Activated B cell treated with CpG ODN at 0.5 μM for 24 hours (primary cell): ENCODE measurements around the gene E2F2. TPM values are rescaled to one million over a fixed set of nuclear protein-coding genes. Genes with fewer than 3 reads are reported as not detected.
A peak's percentile ranks its signal among the peaks of the same experiment; 100 is the strongest.

Source experiments
- ATAC-seq: fragments of 200-7000 bp; cut with Tn5 transposase; one replicate; pipeline ENCODE4 v1.10.0; 2021; ENCODE audit warnings: low read depth, mild to moderate bottlenecking, moderate library complexity
- CTCF ChIA-PET: fragments of 350-600 bp; sonication (Branson Sonifier 250); formaldehyde crosslinking; loops from one replicate; lab custom pipeline; 2021; ENCODE audit warnings: antibody characterized with exemption; lab: Charles Lee
- POLR2A ChIA-PET: fragments of 350-600 bp; sonication (Branson Sonifier 250); formaldehyde crosslinking; loops from one replicate; lab custom pipeline; 2021; ENCODE audit warnings: antibody characterized with exemption; lab: Charles Lee
- DNase-seq: peaks from one replicate; pipeline ENCODE4 v3.0.0; 2022
- H3K27ac Mint-ChIP-seq: one replicate; pipeline ENCODE4 v1.8.0; 2020; ENCODE audit warnings: mixed read lengths
- H3K27me3 Mint-ChIP-seq: one replicate; pipeline ENCODE4 v1.8.0; 2021; ENCODE audit warnings: mixed read lengths
- H3K36me3 Mint-ChIP-seq: one replicate; pipeline ENCODE4 v1.8.0; 2021; ENCODE audit warnings: low read depth, mixed read lengths
- H3K4me1 Mint-ChIP-seq: one replicate; pipeline ENCODE4 v1.8.0; 2021; ENCODE audit warnings: mixed read lengths
- H3K4me3 Mint-ChIP-seq: one replicate; pipeline ENCODE4 v1.8.0; 2020; ENCODE audit warnings: mild to moderate bottlenecking, mixed read lengths
- H3K9me3 Mint-ChIP-seq: one replicate; pipeline ENCODE4 v1.8.0; 2020; ENCODE audit warnings: mixed read lengths
- CTCF ChIP-seq: fragments of 200-600 bp; IDR thresholded peaks from one replicate; pipeline ENCODE4 v1.8.0; 2022; ENCODE audit warnings: antibody characterized with exemption, mild to moderate bottlenecking
- intact Hi-C: fragments of 100-400 bp; cut with micrococcal nuclease; formaldehyde crosslinking; loops from one replicate; pipeline ENCODE4 v1.15.1; 2024
- total RNA-seq: library from RNA; stranded (reverse); gene quantifications from 2 replicates; pipeline ENCODE4 v1.2.3, GENCODE V29; 2022

The E2F2 gene
- total RNA-seq, 1 donor from 2014 or later: 3.4 TPM

DNA sequence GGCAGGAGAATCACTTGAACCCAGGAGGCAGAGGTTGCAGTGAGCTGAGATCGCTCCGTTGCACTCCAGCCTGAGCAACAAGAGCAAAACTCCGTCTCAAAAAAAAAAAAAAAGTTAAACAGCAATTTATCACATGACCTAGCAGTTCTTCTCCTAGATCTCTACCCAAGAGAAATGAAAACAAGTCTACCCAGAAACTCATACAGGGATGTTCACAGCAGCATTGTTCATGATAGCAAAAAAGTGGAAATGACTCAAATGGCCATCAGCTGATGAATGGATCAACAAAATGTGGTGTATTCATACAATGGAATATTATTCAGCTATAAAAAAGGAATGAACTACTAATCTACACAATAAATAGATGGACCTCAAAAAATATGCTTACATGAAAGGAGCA, 40.4 kb upstream of the E2F2 start:
- intact Hi-C loops: no loop called here
- no peak overlapping the region for H3K4me3 Mint-ChIP-seq
- ChIA-PET CTCF (interaction anchor here (0.8 to 1.0 kb wide), 2 partner anchors 63 to 66 kb away, joined by 3 read pairs; no protein-coding TSS in a partner anchor), POLR2A (interaction anchor here (1.1 to 36.4 kb wide), 4 partner anchors 11 to 53 kb away, joined by 3 to 1151 read pairs (median 314); partner anchors contain the start of gene ID3)
- peaks cover 4% of the 10 kb centered on the region for H3K9me3 Mint-ChIP-seq
- TF ChIP-seq CTCF: no peak
- H3K4me1 Mint-ChIP-seq: peaks cover 74% of the 10 kb centered on the region
- H3K27ac Mint-ChIP-seq: no peak overlapping the region
- no peaks in the 10 kb centered on the region for H3K27me3 Mint-ChIP-seq
- ATAC-seq (no peak), DNase-seq (no peak)
- peaks cover 3% of the 10 kb centered on the region for H3K36me3 Mint-ChIP-seq

- Mint-ChIP-seq H3K36me3 (peaks cover 3% of the 10 kb centered on the region), H3K27ac (no peak overlapping the region), H3K27me3 (no peaks in the 10 kb centered on the region), H3K4me1 (peaks cover 69% of the 10 kb centered on the region), H3K4me3 (peak overlapping the region; percentile 38), H3K9me3 (peaks cover 3% of the 10 kb centered on the region)
- no peak for DNase-seq
- POLR2A ChIA-PET: interaction anchor here (0.9 to 36.4 kb wide), 5 partner anchors 10 to 49 kb away, joined by 3 to 1151 read pairs (median 108); partner anchors contain the start of gene ID3
- intact Hi-C loops: no loop called here
- no peak for ATAC-seq
- CTCF ChIA-PET: interaction anchor here (0.9 to 31.5 kb wide), 4 partner anchors 12 to 65 kb away, joined by 3 to 872 read pairs (median 6); no protein-coding TSS in a partner anchor
- TF ChIP-seq CTCF: no peak
Observed at GRCh38 chr1:23570001-23570691, 39.1 kb upstream of the E2F2 start.

- ATAC-seq (no peak), DNase-seq (no peak)
- intact Hi-C loops: loop anchor here (1.0 kb wide), 1 partner anchor 9 kb away; the partner anchor contains the start of gene ID3
- peaks cover 61% of the 10 kb centered on the region for H3K4me1 Mint-ChIP-seq
- no peaks in the 10 kb centered on the region for H3K9me3 Mint-ChIP-seq
- peaks cover 3% of the 10 kb centered on the region for H3K36me3 Mint-ChIP-seq
- no peaks in the 10 kb centered on the region for H3K27me3 Mint-ChIP-seq
- ChIA-PET POLR2A (interaction anchor here (0.7 to 36.4 kb wide), 10 partner anchors 5 to 342 kb away, joined by 3 to 1151 read pairs (median 4); partner anchors contain the start of gene ID3), CTCF (interaction anchor here (0.6 to 31.5 kb wide), 4 partner anchors 11 to 240 kb away, joined by 3 to 872 read pairs (median 6); no protein-coding TSS in a partner anchor)
- H3K4me3 Mint-ChIP-seq: peak overlapping the region; percentile 93
- no peak for TF ChIP-seq CTCF
- peak overlapping the region; percentile 92 for H3K27ac Mint-ChIP-seq
Observed at GRCh38 chr1:23568608-23569383, 37.8 kb upstream of the E2F2 start.

- H3K27ac Mint-ChIP-seq: peak overlapping the region; percentile 92
Observed at GRCh38 chr1:23567996-23568607, 37.1 kb upstream of the E2F2 start.

More at GRCh38 chr1:23567996-23568607, 37.1 kb upstream of the E2F2 start:
- POLR2A ChIA-PET: interaction anchor here (0.6 to 36.4 kb wide), 10 partner anchors 6 to 373 kb away, joined by 3 to 1151 read pairs (median 4); partner anchors contain the start of gene ID3
- no peaks in the 10 kb centered on the region for H3K9me3 Mint-ChIP-seq
- H3K4me1 Mint-ChIP-seq: peaks cover 61% of the 10 kb centered on the region
- CTCF ChIA-PET: interaction anchor here (0.6 to 31.5 kb wide), 3 partner anchors 8 to 240 kb away, joined by 4 to 872 read pairs (median 19); no protein-coding TSS in a partner anchor
- peaks cover 3% of the 10 kb centered on the region for H3K36me3 Mint-ChIP-seq
- no peaks in the 10 kb centered on the region for H3K27me3 Mint-ChIP-seq
- intact Hi-C loops: loop anchor here (1.0 kb wide), 1 partner anchor 9 kb away; no protein-coding TSS in a partner anchor
- ATAC-seq (peak; percentile 29), DNase-seq (no peak)
- TF ChIP-seq CTCF: no peak
- peak overlapping the region; percentile 93 for H3K4me3 Mint-ChIP-seq
